ENCODE measurements around the gene PBX1. TPM values are rescaled to one million over a fixed set of nuclear protein-coding genes. Genes with fewer than 3 reads are reported as not detected.
A peak's percentile ranks its signal among the peaks of the same experiment; 100 is the strongest.

PBX1 gene
- total RNA-seq, 1 donor from 2014 or later: 71.7 TPM

DNA sequence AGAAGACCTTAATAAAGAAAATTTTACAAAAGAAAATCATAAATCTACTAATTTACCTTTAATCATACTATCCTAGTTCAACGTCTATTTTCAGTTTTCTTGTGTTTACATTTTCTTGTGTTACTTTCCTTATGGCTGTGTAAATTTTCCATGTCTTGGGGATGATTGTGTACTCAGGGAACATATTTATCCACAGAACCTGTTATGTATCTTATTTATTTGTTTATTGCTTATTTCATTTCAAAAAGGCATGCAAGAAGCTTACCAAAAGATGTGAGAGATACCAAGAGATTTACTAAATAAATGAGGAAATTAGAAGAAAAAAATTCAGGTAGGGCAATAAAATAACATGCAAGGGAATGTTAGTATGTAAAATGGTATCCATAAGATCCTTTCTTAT, 22.8 kb downstream of the PBX1 start:
- no peak for DNase-seq (ENCODE audit: low read depth, low spot score)
- peaks cover 60% of the 10 kb centered on the region for H3K4me1 Mint-ChIP-seq
- H3K27me3 Mint-ChIP-seq (ENCODE audit: low read depth): no peaks in the 10 kb centered on the region
- H3K9me3 Mint-ChIP-seq: no peaks in the 10 kb centered on the region
- H3K36me3 Mint-ChIP-seq (ENCODE audit: low read depth): peaks cover 2% of the 10 kb centered on the region
- no peak overlapping the region for H3K27ac Mint-ChIP-seq (ENCODE audit: unreplicated experiment)
- no peak overlapping the region for H3K4me3 Mint-ChIP-seq
- TF ChIP-seq, protein P1, sequence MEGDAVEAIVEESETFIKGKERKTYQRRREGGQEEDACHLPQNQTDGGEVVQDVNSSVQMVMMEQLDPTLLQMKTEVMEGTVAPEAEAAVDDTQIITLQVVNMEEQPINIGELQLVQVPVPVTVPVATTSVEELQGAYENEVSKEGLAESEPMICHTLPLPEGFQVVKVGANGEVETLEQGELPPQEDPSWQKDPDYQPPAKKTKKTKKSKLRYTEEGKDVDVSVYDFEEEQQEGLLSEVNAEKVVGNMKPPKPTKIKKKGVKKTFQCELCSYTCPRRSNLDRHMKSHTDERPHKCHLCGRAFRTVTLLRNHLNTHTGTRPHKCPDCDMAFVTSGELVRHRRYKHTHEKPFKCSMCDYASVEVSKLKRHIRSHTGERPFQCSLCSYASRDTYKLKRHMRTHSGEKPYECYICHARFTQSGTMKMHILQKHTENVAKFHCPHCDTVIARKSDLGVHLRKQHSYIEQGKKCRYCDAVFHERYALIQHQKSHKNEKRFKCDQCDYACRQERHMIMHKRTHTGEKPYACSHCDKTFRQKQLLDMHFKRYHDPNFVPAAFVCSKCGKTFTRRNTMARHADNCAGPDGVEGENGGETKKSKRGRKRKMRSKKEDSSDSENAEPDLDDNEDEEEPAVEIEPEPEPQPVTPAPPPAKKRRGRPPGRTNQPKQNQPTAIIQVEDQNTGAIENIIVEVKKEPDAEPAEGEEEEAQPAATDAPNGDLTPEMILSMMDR (conservative IDR thresholded peaks at IDR 0.05): no peak

DNA sequence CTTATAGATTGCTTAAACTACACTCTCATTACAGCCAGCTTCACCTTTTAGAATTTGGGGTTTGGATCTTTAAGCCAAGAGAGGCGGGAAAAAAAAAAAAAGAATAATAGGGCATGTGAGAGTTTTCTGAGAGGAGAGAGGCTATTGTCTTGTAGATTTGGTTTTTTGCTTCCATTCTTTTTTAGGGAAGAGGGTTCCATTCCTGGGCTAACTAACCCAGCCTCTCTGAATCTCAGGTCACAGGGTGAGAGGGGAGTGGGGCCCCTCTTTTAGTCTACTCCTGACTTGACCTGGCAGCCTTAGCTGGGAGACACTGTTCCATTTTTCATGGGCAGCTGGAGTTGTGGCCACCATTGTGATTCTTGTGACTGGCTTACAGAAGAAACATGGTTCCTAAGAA, 24.2 kb downstream of the PBX1 start:
- no peak overlapping the region for H3K27ac Mint-ChIP-seq (ENCODE audit: unreplicated experiment)
- no peak for DNase-seq (ENCODE audit: low read depth, low spot score)
- TF ChIP-seq, protein P1 (conservative IDR thresholded peaks at IDR 0.05): no peak
- no peaks in the 10 kb centered on the region for H3K9me3 Mint-ChIP-seq
- peaks cover 2% of the 10 kb centered on the region for H3K36me3 Mint-ChIP-seq (ENCODE audit: low read depth)
- peak overlapping the region; percentile 41 for H3K4me3 Mint-ChIP-seq
- no peaks in the 10 kb centered on the region for H3K27me3 Mint-ChIP-seq (ENCODE audit: low read depth)
- H3K4me1 Mint-ChIP-seq: peaks cover 60% of the 10 kb centered on the region

DNA sequence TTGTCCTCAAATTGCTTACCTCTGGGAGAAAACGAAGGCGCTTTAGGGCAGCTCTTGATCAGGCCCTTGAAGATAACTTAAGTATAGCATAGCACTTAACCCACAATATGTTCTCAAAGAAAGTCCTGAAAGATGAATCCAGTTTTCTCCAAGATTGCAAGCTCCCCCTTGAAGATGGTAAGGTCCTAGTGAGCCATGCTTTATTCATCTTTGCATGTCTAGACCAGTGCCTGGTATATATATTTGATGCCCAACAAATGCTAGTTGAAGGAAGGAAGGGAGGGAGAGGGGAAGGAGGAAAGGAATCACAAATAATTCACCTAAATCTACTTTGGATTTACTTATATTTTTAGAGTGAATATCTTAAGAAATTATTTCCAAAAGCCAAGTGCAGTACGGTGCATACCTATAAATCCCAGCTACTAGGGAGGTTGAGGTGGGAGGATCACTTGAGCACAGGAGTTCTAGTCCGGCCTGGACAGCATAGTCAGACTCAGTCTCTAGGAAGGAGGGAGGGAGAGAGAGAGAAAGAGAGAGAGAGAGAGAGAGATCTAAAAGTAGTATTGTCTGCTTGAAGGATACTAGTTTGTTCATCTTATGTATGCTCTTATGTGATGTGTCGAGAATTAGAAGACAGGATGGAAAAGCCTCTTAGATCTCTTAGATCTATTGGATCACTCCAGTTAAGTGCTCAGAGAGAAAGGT, 25.0 kb downstream of the PBX1 start:
- Mint-ChIP-seq H3K9me3 (no peaks in the 10 kb centered on the region), H3K4me1 (peaks cover 60% of the 10 kb centered on the region), H3K36me3 (ENCODE audit: low read depth) (peaks cover 2% of the 10 kb centered on the region), H3K27ac (ENCODE audit: unreplicated experiment) (no peak overlapping the region), H3K4me3 (no peak overlapping the region), H3K27me3 (ENCODE audit: low read depth) (no peaks in the 10 kb centered on the region)
- no peak for DNase-seq (ENCODE audit: low read depth, low spot score)
- TF ChIP-seq, protein P1 (conservative IDR thresholded peaks at IDR 0.05): no peak

DNA sequence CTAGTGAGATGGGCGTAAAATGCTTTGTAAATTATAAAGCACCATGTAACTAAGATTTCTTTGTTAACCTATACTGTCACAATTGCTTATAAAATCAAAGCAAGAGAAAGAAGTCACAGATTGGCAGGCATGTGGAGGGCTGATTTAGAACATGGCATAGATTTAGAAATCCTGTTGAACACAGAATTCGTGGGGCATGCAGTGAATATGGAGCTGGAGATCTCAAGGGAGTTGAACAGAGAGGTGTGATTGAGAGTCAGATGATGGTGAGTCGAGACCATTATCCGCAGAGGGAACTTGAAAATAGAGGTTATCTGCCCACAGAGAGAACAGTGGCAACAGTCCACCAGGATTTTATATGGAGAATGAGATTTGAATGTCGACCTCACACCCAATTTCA, 27.6 kb downstream of the PBX1 start:
- Mint-ChIP-seq H3K4me3 (peak overlapping the region; percentile 9), H3K4me1 (peaks cover 73% of the 10 kb centered on the region), H3K27ac (ENCODE audit: unreplicated experiment) (no peak overlapping the region), H3K27me3 (ENCODE audit: low read depth) (no peaks in the 10 kb centered on the region), H3K36me3 (ENCODE audit: low read depth) (peaks cover 2% of the 10 kb centered on the region), H3K9me3 (no peaks in the 10 kb centered on the region)
- TF ChIP-seq, protein P1 (conservative IDR thresholded peaks at IDR 0.05): no peak
- DNase-seq (ENCODE audit: low read depth, low spot score): no peak

DNA sequence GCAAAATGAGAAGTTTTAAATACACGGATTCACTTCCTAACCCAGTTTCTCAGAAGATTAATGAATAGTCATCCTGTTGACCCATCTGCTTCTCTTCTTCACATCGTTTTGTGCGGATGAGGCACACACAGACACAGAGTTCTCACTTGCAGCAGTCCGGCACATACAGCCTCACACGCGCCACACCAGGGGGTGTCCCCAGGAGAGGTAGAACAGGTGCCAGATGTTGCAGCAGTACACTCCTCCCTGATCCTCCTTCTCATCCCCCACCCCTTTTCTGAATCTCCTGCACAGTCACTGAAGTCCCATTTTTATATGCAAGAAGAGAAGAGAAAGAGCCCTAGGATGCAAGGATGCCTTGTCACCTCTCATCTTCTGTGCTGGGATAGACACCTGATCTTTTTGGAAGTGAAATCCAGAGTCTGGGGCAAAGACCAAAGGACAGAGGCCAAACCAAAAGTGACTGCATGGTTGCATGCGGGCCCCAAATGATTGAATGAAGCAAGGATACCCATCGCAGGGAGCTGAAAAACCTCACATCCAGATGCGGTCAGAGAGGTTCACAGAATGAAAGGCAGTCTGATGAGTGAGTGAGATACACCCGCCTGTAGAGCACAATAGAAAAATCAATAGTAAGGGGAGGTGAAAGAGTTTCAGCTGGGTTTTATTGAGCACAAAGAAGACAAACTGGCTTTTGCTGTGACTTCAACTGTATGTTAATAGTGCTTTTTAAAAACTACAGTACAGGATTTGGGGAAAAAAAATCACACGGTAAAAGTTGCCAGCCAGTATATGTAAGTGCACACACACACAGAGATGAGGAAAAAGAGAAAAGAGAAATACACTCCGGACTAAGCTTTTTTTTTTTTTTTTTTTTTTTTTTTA, 28.9 kb downstream of the PBX1 start:
- Mint-ChIP-seq H3K27me3 (ENCODE audit: low read depth) (no peaks in the 10 kb centered on the region), H3K36me3 (ENCODE audit: low read depth) (peaks cover 2% of the 10 kb centered on the region), H3K4me3 (peak overlapping the region; percentile 39), H3K4me1 (peaks cover 81% of the 10 kb centered on the region), H3K9me3 (no peaks in the 10 kb centered on the region), H3K27ac (ENCODE audit: unreplicated experiment) (peak overlapping the region; percentile 78)
- TF ChIP-seq, protein P1 (conservative IDR thresholded peaks at IDR 0.05): no peak
- DNase-seq (ENCODE audit: low read depth, low spot score): no peak
